ENCODE data around the gene ATP10B.

Gene ATP10B

DNA sequence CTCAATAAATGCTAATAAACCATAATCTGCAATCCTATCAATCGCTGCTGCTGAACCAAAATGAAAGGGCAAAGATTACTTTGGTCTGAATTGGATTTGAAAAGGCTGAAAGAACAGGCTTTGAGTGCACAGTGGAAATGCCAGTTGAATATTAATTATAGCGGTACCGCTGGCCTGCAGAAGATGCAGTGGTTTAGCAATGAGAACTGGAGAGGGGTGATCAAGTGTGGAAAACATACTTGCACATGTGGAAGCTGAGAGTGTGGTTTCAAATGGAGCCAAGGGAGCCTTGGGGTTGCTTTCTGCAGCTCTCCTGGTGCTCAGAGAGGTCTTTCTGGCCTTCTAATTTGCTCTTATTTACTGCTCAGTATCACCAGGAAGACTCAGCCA, 296.4 kb downstream of the ATP10B start:
- no peak for DNase-seq (ENCODE audit: low spot score)

DNA sequence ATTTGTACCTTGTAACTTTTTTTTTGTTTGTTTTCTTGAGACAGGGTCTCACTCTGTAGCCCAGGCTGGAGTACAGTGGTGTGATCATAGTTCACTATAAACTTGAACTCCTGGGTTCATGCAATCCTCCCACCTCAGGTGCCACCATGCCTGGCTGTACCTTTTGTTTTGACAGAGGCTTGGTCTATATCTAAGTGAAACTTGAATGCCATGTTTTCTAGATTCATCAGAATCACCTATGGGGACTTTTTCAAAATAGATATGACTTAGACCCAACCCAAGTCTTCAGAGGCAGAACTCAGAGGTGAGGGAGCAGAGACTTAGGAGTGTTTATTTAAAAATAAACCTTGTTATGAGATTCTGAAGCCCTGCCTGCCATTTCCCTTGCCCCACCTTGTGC, 301.9 kb downstream of the ATP10B start:
- DNase-seq (ENCODE audit: low spot score) = no peak

DNA sequence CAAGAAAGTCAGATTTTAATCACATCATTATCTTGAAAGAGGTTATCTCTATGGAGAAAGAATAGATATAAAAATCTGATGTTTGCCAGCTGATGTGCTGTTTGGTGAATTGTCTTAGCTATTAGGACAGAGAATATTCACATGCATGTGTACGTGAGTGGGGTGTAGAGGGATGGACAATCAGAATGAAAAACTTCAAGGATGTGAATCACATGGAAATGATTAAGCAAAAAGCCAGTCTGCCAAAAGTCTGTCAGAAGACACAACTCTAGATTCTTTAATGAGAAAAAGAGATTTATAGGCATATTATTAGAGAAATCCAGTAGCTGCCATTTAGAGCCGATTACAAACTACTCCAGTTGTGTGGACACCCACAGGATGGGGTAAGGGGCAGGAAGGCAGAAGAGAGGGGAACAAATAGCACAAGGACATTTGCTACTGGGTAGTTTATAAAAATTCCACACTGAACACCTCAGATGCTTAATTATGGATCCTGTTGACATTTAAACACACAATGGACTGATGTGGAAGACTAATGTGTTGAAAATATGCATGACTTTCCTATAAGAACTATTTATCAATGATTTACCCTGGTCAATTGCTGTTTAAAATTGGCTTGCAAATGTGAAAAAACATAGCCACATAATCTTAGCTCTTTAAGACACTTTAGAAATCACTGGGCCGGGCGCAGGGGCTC, 302.9 kb downstream of the ATP10B start:
- DNase-seq (ENCODE audit: low spot score) = peak; percentile 6

DNA sequence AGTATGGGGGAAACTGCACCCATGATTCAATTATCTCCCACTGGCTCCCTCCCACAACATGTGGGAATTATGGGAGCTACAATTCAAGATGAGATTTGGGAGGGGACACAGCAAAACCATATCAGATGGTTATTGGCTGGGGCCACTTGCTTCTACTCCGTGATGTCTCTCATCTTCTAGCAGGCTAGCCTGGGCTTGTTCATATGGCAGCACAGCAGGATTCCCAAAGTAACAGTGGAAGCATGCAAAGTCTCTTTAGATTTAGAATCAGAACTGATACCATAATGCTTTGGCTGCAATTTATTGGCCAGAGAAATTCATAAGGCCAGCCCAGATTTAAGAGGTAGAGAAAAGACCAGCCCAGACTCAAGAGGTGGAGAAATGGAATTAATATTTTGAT, 304.1 kb downstream of the ATP10B start:
- DNase-seq (ENCODE audit: low spot score) = no peak

DNA sequence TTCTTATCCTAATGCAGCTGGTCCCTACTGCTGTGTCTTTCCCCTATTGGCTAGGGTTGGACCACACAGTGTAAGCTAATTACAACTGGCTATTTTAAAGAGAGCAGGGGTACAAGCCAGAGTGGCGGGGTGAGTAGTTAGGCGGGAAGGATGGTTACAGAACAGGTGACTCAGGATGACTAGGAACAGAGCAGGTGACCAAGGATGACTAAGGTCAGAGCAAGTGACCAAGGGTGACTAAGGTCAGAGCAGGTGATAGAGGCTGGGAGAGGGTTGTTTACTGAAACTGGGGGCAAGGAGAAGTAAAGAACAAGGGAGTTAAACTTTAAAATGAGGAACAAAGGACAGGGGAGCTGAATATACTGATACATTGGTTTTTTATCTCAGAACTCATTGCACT, 304.9 kb downstream of the ATP10B start:
- no peak for DNase-seq (ENCODE audit: low spot score)

DNA sequence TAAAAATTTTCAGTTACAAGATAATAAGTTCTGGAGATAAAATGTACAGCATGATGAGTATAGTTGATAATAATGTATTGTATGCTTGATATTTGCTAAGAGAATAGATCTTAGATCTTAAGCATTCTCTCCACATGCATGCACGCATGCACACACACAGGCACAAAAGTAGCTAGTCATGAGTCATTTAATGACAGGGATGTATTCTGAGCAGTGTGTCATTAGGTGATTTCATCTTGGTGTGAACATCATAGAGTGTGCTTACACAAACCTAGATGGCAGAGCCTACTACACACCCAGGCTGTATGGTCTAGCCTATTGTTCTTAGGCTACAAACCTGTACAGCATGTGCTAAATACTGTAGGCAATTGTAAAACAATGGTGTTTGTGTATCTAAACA, 306.2 kb downstream of the ATP10B start:
- no peak for DNase-seq (ENCODE audit: low spot score)

DNA sequence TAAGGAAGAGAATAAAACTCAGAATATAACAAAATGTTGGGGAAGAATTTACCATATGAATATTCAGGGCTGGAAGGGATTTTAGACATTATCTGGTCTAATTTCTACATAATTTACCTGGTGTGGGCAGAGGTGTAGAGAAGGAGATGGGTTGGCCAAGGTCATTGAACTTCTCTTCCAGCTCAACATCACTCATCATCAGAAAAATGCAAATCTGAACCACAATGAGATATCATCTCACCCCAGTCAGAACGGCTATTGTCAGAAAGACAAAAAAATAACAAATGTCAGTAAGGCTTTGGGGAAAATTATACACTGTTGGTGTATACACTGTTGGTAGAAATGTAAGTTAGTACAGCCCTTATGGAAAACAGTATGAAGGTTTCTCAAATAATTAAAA, 308.6 kb downstream of the ATP10B start:
- DNase-seq (ENCODE audit: low spot score) = no peak

DNA sequence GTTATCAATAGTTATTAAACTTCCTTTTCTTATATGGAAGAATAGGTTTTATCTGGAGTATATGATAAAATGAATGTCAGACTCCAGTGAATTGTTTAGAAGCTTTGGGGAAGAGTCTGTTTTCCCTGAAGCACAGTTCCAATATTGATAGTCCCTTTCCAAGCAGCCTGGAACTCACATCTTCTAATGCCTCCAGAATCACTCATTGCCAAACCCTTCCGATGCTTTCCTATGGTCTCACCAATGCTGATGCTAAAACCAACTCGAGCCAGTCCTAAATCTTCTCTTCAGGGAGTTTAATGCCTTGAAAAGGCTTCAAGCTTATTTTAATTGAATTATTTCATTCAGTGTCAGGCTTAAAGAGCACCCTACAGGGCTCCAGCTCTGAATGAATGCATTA, 309.2 kb downstream of the ATP10B start:
- DNase-seq (ENCODE audit: low spot score) = no peak

DNA sequence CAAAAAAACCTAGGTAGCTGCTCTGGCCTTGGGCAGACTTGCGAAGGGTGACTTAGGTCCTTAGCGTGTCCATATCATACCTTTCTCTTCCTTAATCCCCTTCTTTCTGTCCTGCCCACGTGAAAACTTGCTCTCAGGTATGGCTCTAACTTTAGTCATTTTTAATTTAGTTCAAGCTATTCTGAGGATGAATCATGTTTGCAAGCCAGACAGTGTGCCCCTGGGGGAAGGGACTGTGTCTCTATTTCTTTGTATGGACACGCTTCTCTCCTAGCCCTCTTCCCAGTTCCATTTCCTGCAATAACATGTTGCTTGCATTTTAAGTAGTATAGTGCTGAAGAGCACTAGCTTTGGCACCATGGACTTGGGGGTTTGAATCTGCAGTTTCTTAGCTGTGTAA, 309.7 kb downstream of the ATP10B start:
- no peak for DNase-seq (ENCODE audit: low spot score)

DNA sequence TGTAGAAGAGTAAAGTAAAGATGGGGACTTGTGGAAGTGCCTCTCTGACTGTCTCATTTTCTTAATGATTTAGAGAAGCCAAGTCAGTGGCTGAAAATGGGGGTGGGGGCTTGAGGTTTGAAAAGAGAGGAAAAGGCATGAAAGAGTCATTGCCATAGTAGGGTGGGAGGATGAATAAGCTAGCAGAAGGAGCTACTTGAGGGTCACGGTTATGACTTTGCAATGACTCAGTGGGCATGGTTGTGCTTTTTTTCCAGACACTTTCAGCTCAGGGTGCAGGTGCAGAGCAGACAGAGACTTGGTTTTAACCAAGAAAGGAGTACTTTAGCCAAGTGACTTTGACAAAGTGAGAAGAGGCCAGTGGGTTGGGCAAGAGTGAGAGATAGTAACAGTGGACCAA, 312.6 kb downstream of the ATP10B start:
- no peak for DNase-seq (ENCODE audit: low spot score)

DNA sequence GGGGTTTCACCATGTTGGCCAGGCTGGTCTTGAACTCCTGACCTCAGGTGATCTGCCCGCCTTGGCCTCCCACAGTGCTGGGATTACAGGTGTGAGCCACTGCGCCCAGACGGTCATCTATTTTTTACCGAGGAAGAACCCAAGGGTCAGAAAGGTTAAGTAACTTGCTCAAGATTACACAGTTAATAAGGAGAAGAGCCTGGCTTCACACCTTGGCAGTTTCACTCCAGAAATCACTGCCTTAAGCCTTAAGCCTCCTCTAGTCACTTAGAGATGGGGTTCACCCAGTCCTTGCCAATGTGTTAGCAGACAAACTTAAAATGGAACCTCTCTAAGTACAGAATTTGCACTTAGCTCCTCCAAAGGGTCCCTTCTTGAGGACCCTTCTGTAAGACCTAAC, 314.1 kb downstream of the ATP10B start:
- DNase-seq (ENCODE audit: low spot score) = no peak

DNA sequence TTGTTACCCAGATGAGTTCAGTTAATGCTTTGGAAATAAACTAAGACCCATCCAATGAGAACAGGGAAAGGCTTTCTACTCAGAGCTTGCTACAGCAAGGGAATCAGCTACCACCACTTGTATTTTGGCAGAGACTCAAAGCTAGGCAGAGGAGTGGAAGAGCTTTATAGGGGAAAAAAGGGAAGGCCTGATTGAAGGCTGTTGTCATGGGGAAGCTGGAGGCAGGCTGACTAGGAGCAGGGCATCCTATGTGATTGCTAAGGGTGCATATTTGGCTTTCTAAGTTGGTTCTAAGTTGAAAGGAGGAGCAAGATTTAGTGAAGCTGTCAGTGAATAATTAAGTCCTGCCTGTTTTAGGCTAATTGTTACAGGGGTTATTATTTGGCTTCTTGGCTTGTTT, 314.9 kb downstream of the ATP10B start:
- DNase-seq (ENCODE audit: low spot score) = no peak

DNA sequence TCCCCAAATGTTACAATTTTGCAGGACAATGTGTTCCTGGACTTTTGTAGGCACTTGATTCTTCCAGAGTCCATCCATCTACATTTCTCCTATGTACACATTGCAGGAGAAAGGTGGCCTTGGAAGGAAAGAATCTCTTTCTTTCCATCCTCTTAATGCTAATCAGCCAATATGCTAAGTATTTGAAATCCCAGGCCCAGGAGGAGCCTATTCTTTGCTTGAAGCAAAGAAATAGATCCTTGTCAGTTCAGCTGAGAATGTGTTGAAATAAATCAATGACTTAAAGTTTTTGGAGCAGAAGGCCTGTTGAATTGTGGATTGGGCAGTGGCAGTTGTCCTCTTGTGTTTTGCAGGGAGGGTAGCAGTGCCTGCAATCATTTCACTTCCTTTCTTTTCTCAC, 317.1 kb downstream of the ATP10B start:
- no peak for DNase-seq (ENCODE audit: low spot score)

DNA sequence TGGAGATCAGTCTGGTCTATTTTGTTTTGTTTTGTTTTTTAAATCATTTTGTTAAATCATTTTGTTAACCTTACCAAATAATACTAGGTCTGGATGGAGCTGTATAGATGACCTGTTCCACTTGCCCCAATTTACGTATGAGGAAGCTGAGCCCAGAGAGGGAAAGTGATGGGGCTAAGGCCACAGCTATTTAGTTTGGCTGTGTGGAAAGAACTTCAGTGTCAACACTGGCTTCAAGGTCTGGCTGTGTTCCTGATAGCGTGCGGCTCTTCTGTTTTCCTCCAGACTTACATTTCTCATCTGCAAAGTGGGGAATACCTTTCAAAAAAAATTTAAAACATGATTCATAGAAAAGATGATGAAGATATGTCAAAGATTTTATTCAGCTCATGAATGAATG, 317.9 kb downstream of the ATP10B start:
- DNase-seq (ENCODE audit: low spot score) = no peak

DNA sequence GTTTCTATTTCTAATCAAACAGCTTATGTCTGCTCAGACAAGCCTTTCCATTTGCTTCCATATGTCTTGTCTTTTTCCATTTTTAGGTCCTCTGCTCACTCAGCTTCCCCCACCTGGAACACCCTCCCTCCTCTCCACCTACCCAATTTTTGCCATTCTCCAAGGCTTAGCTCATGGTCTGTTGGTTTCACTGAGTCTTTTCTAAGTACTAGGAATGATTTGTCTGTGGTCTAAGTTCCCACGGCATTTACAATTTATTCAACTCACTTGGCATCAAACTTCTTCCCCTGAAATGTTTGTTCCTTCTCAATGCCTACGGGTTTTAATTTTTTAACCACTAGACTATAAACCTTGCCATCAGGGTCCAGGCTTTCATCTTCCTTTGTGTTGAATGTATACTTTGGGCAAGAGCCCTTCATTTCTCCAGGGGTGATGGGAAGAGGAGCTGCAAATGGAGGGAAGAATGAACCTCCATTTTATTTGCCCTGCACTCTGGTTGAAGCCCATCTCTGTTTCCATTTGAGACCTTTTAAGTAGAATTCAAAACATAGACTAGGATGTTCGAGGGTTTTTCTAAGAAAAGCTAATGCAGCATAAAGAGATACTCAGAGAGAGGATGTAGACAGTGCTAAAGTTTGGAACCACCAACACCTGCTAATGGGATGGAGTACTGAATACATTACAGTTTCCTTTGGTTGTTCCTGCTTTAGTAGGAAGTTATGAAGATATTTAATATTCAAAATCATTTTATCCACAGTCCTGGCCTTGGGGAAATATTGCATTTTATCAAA, 326.3 kb downstream of the ATP10B start:
- DNase-seq (ENCODE audit: low spot score) = no peak

DNA sequence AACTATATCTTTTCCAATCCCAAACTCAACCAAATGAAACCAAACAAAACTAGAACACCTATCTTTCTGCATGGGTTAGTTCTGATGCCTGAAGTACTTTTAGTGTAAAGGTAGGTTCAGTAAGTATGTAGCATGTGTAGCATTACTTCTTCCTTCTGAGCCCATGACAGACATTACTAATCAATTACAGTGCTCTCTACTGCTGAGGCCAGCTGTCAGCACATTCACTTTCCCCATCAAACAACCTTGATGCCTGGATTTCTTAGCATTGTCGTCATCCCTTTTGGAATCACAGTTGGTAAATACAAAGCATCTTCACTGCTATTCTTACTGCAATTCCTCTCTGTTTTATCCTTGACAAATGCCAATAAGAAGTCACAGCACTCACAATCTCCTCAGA, 327.2 kb downstream of the ATP10B start:
- DNase-seq (ENCODE audit: low spot score) = no peak

DNA sequence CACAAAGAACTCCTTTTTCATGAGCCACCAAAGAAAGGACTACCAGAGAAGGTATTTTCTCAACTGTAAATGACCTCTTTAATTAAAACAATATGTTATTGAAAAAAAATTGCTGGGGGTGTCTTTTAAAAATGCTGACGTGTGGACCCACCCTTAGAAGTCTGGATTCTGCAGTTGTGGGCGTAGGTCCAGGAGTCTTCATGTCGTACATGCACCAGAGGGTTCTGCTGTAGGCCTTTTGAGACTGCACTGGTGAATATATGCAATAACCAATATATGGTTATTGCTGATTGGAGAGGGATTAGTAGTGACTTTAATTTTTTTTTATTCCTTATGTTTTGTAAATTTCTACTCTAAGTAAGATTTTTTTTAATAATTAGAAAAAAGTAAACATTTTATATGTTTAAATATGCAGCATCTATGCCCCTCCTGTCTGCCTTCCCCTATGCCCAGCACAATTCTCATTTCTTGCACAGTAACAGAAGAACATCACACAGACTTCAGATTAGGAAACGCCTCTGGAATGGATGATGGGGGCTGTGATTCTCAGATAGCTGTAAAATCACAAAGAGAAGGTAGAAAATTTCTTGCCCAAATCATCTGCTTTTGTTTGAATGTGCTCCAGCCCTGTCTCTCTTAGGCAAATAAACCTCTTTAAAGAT, 328.4 kb downstream of the ATP10B start:
- DNase-seq (ENCODE audit: low spot score) = no peak

DNA sequence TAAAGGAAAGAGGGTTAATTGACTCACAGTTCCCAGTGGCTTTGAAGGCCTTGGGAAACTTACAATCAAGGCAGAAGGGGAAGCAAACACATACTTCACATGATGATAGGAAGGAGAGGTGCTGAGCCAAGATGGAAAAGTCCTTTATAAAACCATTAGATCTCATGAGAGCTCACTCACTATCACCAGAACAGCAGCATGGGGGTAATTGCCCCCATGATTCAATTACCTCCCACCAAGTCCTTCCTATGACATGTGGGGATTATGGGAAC, 330.7 kb downstream of the ATP10B start:
- no peak for DNase-seq (ENCODE audit: low spot score)

DNA sequence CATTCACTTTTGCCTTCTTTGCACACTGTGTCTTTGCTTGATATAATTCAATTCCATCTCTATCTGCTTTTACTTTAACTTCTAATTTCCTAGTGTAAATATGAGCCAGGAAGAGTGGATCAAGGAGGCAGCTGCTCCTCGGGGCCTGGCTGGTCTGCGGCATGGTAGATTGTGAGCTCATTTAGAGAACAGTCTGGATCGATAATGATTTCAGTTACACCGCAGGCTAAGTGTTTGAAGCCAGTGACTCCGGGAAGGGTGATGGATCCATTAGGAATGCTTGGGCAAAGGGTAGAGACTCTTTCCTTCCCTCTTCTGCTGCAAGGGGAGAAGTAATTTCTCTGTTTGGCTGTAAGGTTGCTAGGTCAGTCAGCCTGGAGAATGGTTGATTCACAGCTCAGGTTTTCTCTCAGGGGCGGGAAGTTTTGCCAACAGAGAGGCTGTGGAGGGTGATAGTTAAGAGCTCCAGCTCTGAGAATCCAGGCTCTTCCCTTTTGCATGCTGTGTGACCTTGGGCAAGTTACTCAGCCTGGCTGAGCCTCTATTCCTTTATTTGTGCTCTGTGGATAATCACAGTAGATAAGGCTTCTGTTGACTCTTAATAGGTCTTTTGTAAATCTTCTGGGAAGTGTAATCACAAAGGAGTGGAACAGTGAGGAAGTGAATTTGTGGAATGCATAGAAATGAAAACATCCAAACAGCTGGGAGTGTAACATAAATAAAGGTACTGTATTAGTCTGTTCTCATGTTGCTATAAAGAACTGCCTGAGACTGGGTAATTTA, 331.2 kb downstream of the ATP10B start:
- no peak for DNase-seq (ENCODE audit: low spot score)

DNA sequence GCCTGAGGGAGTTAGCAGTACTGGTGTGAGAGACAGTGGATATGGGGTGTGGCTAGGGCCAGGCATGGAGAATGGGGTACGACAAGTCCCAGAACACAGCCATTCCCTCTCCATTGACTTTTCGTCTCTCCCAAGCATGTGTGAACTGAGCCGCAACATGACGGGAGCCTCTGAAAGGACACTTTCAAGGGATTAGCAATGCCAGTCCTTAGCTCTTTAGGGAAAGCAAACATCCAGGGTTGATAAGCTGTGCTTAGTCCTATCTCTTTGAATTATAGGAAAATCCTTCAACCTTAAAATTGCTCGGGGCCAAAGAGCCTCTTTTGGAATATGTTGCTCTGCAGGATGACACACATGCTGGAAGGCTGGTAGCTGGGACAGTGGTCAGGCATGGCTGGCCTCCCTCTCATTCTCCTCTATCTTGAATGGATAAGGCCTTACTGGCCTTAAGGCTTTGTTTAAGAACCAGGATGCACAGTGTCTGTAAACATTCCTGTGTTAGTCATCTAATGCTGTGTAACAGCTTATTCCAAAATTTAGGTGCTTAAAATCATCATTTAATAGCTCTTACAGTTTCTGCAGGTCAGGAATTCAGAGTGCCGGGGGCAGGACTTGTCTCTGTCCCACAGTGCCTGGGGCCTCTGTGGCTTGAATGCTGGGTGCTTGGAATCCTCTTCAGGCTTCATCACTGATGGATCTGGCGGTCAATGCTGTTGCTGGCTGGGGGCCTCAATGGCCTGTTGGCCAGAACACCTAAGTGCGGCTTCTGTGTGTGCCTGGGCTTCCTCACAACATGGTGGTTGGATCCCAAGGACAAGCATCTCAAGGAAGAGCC, 335.1 kb downstream of the ATP10B start:
- no peak for DNase-seq (ENCODE audit: low spot score)

DNA sequence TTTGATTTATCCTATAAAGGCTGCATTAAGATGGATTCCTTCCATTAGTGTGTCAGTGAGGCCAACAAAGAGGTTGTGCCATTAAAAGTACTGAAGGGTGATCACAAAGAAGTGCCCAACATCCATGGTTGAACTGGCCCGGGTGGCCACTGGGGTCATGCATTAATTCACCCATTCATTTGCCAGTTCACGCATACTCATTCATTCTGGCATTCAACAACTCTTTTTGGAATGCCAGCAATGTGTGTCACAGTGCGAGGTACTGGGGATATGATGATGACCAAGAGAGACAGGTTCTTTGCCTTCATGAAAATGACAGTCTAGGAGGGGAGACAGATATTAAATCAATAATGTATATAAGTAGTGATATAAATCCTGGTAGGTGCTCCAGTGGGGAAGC, 337.1 kb downstream of the ATP10B start:
- no peak for DNase-seq (ENCODE audit: low spot score)

DNA sequence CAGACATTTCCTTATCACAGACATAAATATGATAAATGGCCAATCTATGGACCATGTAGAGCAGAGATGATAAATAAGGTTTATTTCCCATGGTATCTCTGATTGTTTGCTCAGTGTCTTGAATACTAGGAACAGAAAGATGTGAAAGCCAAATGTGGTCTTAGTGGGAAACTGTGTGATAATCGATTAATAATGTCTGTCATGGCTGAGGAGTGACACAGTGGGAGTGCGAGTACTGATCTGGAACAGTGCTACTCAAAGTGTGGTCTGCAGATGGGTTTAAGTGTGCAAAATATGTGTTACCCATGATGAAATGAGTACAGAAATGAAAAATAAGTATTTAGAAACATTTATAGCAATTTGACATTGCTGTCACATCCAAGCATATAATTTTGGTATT, 337.8 kb downstream of the ATP10B start:
- no peak for DNase-seq (ENCODE audit: low spot score)

All from kidney capillary endothelial cell (primary cell).